ENCODE measurements around the gene GUCY1A1.

GUCY1A1 gene

DNA sequence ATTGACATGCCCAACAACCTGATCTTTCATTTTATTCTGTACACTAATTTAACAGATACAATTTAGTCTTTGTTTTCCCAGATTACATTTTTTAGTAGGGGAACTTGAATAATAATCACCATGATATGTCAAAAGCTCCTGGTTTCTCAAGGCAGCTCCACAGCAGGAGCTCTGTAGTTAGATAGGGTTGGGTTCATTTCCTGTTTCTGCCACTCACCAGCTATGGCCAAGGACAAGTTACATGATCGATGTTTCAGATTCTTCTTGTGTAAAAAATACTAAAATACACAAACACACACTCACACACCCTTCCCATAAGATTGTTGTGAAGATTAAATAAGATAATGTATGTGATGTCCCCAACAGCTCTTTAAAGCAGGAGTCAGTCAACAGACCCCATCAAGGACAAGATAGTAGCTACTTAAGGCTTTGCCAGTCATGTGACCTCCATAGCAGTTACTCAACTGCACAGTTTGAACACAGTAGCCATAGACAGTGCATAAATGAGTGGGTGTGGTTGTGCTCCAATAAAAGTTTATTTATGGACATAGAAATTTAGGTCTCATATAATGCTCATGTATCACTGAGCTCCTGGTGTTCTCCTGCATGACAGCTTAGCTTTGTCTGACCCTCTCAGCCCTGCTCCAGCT lies 18.4 kb downstream of the GUCY1A1 start:
- H3K4me2 ChIP-seq (ENCODE audit: low read depth, low read length) = no peak overlapping the region
- no peaks in the 10 kb centered on the region for H3K9me3 ChIP-seq (replicated peaks; ENCODE audit: insufficient read depth, low read length)
- H3K4me1 ChIP-seq (ENCODE audit: low read length) = peaks cover 8% of the 10 kb centered on the region; the same call in 1 of the 2 replicates
- H3K36me3 ChIP-seq (replicated peaks; ENCODE audit: insufficient read depth, low read length) = no peaks in the 10 kb centered on the region; the same call in 1 of the 2 replicates
- no peak for DNase-seq
- H4K20me1 ChIP-seq (ENCODE audit: insufficient read depth, low read length) = no peaks in the 10 kb centered on the region
- H2AFZ ChIP-seq (ENCODE audit: low read length) = no peak overlapping the region
- no peak for TF ChIP-seq EZH2phosphoT487 (IDR thresholded peaks at IDR 0.05; ENCODE audit: low read length)
- TF ChIP-seq EZH2 (optimal IDR thresholded peaks at IDR 0.05; ENCODE audit: low read depth, low read length) = no peak
- TF ChIP-seq, protein P1, sequence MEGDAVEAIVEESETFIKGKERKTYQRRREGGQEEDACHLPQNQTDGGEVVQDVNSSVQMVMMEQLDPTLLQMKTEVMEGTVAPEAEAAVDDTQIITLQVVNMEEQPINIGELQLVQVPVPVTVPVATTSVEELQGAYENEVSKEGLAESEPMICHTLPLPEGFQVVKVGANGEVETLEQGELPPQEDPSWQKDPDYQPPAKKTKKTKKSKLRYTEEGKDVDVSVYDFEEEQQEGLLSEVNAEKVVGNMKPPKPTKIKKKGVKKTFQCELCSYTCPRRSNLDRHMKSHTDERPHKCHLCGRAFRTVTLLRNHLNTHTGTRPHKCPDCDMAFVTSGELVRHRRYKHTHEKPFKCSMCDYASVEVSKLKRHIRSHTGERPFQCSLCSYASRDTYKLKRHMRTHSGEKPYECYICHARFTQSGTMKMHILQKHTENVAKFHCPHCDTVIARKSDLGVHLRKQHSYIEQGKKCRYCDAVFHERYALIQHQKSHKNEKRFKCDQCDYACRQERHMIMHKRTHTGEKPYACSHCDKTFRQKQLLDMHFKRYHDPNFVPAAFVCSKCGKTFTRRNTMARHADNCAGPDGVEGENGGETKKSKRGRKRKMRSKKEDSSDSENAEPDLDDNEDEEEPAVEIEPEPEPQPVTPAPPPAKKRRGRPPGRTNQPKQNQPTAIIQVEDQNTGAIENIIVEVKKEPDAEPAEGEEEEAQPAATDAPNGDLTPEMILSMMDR (IDR thresholded peaks at IDR 0.05; ENCODE audit: low read length) = no peak
- H3K27ac ChIP-seq (ENCODE audit: low read length) = no peak overlapping the region
- no peaks in the 10 kb centered on the region for H3K27me3 ChIP-seq (replicated peaks; ENCODE audit: insufficient read depth, low read length)
- no peaks in the 10 kb centered on the region for H3F3A ChIP-seq (ENCODE audit: insufficient read depth, low read length)
- no peaks in the 10 kb centered on the region; the same call in 1 of the 2 replicates for H3K9me2 ChIP-seq (replicated peaks; ENCODE audit: insufficient read depth, low read length)
- H3K4me3 ChIP-seq (ENCODE audit: low read length) = no peak overlapping the region
- no peak overlapping the region for H3K9ac ChIP-seq (ENCODE audit: low read length)
- H3K79me2 ChIP-seq (ENCODE audit: low read length) = peaks cover 63% of the 10 kb centered on the region

DNA sequence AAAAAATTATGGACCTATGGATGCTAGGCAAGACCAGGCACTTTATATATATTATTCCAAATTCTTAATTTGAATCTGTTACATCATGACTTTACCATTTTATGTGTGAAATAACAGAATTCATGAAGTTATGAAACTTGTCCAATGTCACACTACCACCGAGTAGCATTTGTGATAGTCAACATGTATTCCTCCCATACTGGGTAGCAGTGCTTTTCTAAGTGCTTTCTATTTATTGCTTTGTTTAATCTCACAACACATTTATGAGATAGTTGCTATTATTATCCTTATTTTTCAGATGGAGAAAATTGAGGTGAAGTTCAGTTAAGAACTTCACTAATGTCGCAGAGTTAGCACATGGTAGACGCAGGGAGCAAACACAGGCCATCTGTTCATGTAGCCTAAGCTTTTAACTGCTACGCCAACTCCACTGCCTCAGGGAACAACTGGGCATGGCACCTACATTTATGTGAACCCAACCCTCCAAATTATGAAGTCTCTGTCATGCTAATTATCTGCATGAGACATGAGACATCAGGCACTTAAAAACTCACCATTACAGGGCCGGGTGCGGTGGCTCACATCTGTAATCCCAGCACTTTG lies 20.8 kb downstream of the GUCY1A1 start:
- peaks cover 55% of the 10 kb centered on the region for H3K79me2 ChIP-seq (ENCODE audit: low read length)
- H3K4me3 ChIP-seq (ENCODE audit: low read length) = no peak overlapping the region
- no peak overlapping the region for H2AFZ ChIP-seq (ENCODE audit: low read length)
- no peaks in the 10 kb centered on the region for H3K27me3 ChIP-seq (replicated peaks; ENCODE audit: insufficient read depth, low read length)
- H3K4me2 ChIP-seq (ENCODE audit: low read depth, low read length) = no peak overlapping the region
- no peak overlapping the region for H3K9ac ChIP-seq (ENCODE audit: low read length)
- H4K20me1 ChIP-seq (ENCODE audit: insufficient read depth, low read length) = no peaks in the 10 kb centered on the region
- no peaks in the 10 kb centered on the region for H3F3A ChIP-seq (ENCODE audit: insufficient read depth, low read length)
- H3K36me3 ChIP-seq (replicated peaks; ENCODE audit: insufficient read depth, low read length) = no peaks in the 10 kb centered on the region
- TF ChIP-seq EZH2phosphoT487 (IDR thresholded peaks at IDR 0.05; ENCODE audit: low read length) = no peak
- no peak for TF ChIP-seq EZH2 (optimal IDR thresholded peaks at IDR 0.05; ENCODE audit: low read depth, low read length)
- TF ChIP-seq, protein P1 (IDR thresholded peaks at IDR 0.05; ENCODE audit: low read length) = no peak
- no peaks in the 10 kb centered on the region; the same call in 1 of the 2 replicates for H3K9me2 ChIP-seq (replicated peaks; ENCODE audit: insufficient read depth, low read length)
- H3K27ac ChIP-seq (ENCODE audit: low read length) = no peak overlapping the region
- H3K4me1 ChIP-seq (ENCODE audit: low read length) = peaks cover 10% of the 10 kb centered on the region; the same call in 1 of the 2 replicates
- no peaks in the 10 kb centered on the region for H3K9me3 ChIP-seq (replicated peaks; ENCODE audit: insufficient read depth, low read length)
- no peak for DNase-seq

DNA sequence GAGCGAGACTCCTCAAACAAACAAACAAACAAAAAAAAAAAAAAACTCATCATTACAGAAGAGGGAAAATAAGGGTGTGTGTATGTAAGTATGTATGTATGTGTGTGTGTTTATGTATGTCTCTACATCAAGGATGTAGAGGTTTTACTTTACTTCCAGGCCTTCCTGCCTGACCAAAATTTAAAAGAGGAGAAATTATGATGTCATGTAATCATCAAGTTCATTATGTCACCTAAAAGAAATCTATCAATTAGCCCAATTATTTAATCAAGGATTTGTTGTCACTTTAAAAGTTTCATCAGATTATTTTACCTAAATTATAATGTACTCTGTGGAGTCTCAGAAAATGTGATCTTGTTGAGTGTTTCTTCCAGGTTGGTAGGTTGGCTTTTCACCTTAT lies 21.6 kb downstream of the GUCY1A1 start:
- Histone ChIP-seq H3K4me1 (ENCODE audit: low read length) (peaks cover 12% of the 10 kb centered on the region; the same call in 1 of the 2 replicates), H4K20me1 (ENCODE audit: insufficient read depth, low read length) (no peaks in the 10 kb centered on the region), H3K27me3 (replicated peaks; ENCODE audit: insufficient read depth, low read length) (no peaks in the 10 kb centered on the region), H3K9me2 (replicated peaks; ENCODE audit: insufficient read depth, low read length) (no peaks in the 10 kb centered on the region; the same call in 1 of the 2 replicates), H2AFZ (ENCODE audit: low read length) (no peak overlapping the region), H3K9me3 (replicated peaks; ENCODE audit: insufficient read depth, low read length) (no peaks in the 10 kb centered on the region), H3K4me2 (ENCODE audit: low read depth, low read length) (no peak overlapping the region), H3K79me2 (ENCODE audit: low read length) (peaks cover 57% of the 10 kb centered on the region), H3K9ac (ENCODE audit: low read length) (no peak overlapping the region), H3F3A (ENCODE audit: insufficient read depth, low read length) (no peaks in the 10 kb centered on the region), H3K27ac (ENCODE audit: low read length) (no peak overlapping the region), H3K36me3 (replicated peaks; ENCODE audit: insufficient read depth, low read length) (no peaks in the 10 kb centered on the region), H3K4me3 (ENCODE audit: low read length) (no peak overlapping the region)
- TF ChIP-seq EZH2phosphoT487 (IDR thresholded peaks at IDR 0.05; ENCODE audit: low read length) (no peak), EZH2 (optimal IDR thresholded peaks at IDR 0.05; ENCODE audit: low read depth, low read length) (no peak)
- TF ChIP-seq, protein P1 (IDR thresholded peaks at IDR 0.05; ENCODE audit: low read length) = no peak
- DNase-seq = no peak
